ENCODE results near the gene NUFIP1. TPM values are rescaled to one million over a fixed set of nuclear protein-coding genes. Genes with fewer than 3 reads are reported as not detected.
A peak's percentile ranks its signal among the peaks of the same experiment; 100 is the strongest.

Gene NUFIP1
- total and polyA plus RNA-seq, 2 experiments from 2014 or later = 7.7 to 23.9 TPM

DNA sequence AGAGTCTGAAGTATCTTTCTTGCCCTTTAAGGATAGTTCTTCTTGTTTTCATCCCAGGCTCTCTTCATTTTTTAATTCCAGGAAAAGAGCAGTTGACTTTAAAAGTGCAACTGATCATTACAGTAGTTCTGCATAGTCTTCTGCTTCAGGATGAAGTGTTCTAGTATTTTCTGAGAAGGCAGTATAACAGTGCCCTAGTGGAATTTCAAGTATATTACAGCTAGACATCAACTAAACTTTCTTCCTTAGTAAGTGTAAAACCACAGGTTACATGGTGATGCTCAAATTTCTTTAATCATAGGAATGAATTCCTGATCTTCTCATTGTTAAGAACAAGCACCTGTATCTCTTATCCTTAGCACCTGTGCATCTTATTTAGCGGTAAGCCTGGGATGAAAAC lies 10.9 kb downstream of the NUFIP1 start:
- Mint-ChIP-seq H3K27ac (no peak overlapping the region), H3K27me3 (ENCODE audit: insufficient read depth, low read depth, poor library complexity) (peaks cover 2% of the 10 kb centered on the region), H3K4me1 (no peaks in the 10 kb centered on the region), H3K4me3 (no peak overlapping the region), H3K36me3 (ENCODE audit: low read depth) (peaks cover 36% of the 10 kb centered on the region; the same call in 2 of the 3 replicates), H3K9me3 (no peaks in the 10 kb centered on the region)
- TF ChIP-seq NANOG (IDR thresholded peaks at IDR 0.05; ENCODE audit: borderline replicate concordance) (no peak), EZH2phosphoT487 (IDR thresholded peaks at IDR 0.05; ENCODE audit: unreplicated experiment) (no peak)
- TF ChIP-seq, protein P1, sequence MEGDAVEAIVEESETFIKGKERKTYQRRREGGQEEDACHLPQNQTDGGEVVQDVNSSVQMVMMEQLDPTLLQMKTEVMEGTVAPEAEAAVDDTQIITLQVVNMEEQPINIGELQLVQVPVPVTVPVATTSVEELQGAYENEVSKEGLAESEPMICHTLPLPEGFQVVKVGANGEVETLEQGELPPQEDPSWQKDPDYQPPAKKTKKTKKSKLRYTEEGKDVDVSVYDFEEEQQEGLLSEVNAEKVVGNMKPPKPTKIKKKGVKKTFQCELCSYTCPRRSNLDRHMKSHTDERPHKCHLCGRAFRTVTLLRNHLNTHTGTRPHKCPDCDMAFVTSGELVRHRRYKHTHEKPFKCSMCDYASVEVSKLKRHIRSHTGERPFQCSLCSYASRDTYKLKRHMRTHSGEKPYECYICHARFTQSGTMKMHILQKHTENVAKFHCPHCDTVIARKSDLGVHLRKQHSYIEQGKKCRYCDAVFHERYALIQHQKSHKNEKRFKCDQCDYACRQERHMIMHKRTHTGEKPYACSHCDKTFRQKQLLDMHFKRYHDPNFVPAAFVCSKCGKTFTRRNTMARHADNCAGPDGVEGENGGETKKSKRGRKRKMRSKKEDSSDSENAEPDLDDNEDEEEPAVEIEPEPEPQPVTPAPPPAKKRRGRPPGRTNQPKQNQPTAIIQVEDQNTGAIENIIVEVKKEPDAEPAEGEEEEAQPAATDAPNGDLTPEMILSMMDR (conservative IDR thresholded peaks at IDR 0.05; ENCODE audit: low read depth in 2 of 2) = peak in 1 of 2 experiments; percentile 20; a peak in 1 of 4 replicates
- H3F3A ChIP-seq (replicated peaks; ENCODE audit: low read depth) = no peaks in the 10 kb centered on the region
- H3K4me2 ChIP-seq = no peak overlapping the region
- peaks cover 12% of the 10 kb centered on the region for H4K20me1 ChIP-seq (replicated peaks; ENCODE audit: insufficient read depth)
- DNase-seq (ENCODE audit: low spot score) = no peak
- peaks cover 17% of the 10 kb centered on the region for H3K79me2 ChIP-seq (replicated peaks; ENCODE audit: insufficient read depth)
- no peak overlapping the region for H2AFZ ChIP-seq
- H3K27me3 ChIP-seq (ENCODE audit: insufficient read depth) = no peaks in the 10 kb centered on the region
- no peaks in the 10 kb centered on the region for H3K4me1 ChIP-seq (ENCODE audit: insufficient read depth)
- H3K36me3 ChIP-seq (ENCODE audit: insufficient read depth) = peaks cover 31% of the 10 kb centered on the region
- no peak overlapping the region for H3K27ac ChIP-seq (ENCODE audit: low read depth)
- ATAC-seq = no peak
- H3K9me2 ChIP-seq (ENCODE audit: insufficient read depth) = no peaks in the 10 kb centered on the region
- H3K4me3 ChIP-seq = no peak overlapping the region

DNA sequence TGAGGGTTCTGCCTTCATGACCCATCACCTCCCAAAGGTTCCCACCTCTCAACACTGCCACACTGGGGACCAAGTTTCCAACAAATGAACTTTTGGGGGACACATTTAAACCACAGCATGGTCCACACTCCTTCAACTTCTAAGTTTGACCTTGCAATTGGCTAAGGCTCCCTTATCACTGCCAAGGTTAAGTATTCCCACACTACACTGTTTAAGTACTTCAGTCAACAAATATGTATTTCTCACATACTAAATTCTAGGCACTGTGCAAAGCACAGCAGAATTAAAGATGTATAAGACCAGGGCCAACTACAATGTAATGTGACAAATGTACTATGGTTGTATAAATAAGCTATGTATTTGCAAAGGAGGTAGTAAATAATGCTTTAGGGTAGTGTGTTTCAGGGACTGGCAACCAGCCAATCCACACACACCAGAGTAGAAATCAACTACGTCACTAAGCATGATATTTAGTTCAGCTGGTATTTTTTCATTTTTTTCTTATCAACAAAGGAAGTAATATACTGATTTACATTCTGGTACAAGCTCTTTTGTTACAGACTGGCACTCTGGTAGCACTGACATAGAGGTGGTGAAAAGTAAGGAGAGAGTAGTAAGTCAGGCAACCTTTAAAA lies 12.2 kb downstream of the NUFIP1 start:
- ATAC-seq (no peak), DNase-seq (ENCODE audit: low spot score) (no peak)
- no peaks in the 10 kb centered on the region for H3K27me3 Mint-ChIP-seq (ENCODE audit: insufficient read depth, low read depth, poor library complexity)
- peaks cover under 1% of the 10 kb centered on the region; the same call in 2 of the 3 replicates for H3K4me1 Mint-ChIP-seq
- Histone ChIP-seq H3K4me2 (no peak overlapping the region), H2AFZ (no peak overlapping the region), H3K4me3 (no peak overlapping the region), H3K79me2 (replicated peaks; ENCODE audit: insufficient read depth) (peaks cover 10% of the 10 kb centered on the region; the same call in 1 of the 2 replicates), H3F3A (replicated peaks; ENCODE audit: low read depth) (no peaks in the 10 kb centered on the region), H3K4me1 (ENCODE audit: insufficient read depth) (0 out of 2 replicates have a peak, but pooled peaks cover 2% of the 10 kb centered on the region), H3K36me3 (ENCODE audit: insufficient read depth) (peaks cover 31% of the 10 kb centered on the region), H4K20me1 (replicated peaks; ENCODE audit: insufficient read depth) (peaks cover 14% of the 10 kb centered on the region), H3K27me3 (ENCODE audit: insufficient read depth) (no peaks in the 10 kb centered on the region), H3K27ac (ENCODE audit: low read depth) (no peak overlapping the region), H3K9me2 (ENCODE audit: insufficient read depth) (no peaks in the 10 kb centered on the region)
- H3K4me3 Mint-ChIP-seq = no peak overlapping the region
- H3K36me3 Mint-ChIP-seq (ENCODE audit: low read depth) = peaks cover 36% of the 10 kb centered on the region; the same call in 2 of the 3 replicates
- no peak overlapping the region for H3K27ac Mint-ChIP-seq
- no peak for TF ChIP-seq ZNF114 (CRISPR knock-in tag; IDR thresholded peaks at IDR 0.05)
- no peak for TF ChIP-seq JUNB (IDR thresholded peaks at IDR 0.05; ENCODE audit: unreplicated experiment)
- no peak for TF ChIP-seq CREB1 (CRISPR knock-in tag; IDR thresholded peaks at IDR 0.05; ENCODE audit: low read depth)
- no peak for TF ChIP-seq POLR2AphosphoS5 (IDR thresholded peaks at IDR 0.05; ENCODE audit: low read depth)
- no peaks in the 10 kb centered on the region for H3K9me3 Mint-ChIP-seq

DNA sequence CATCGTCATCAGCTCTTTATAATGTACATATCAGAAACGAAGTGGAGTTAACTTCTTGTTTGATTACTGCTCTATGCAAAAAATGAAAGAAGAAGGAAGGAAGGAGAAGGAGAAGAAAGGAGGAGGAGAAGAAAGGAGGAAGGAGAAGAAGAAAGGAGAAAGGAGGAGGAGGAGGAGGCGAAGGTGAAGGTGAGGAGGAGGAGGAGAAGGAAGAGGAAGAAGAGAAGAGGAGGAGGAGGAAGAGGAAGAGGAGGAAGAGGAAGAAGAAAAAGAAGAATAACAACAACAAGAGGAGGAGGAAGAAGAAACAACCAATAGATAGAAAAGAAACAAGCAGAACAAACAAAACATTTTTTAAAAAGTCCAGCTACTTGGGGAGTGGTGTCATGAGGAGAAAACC lies 13.1 kb downstream of the NUFIP1 start:
- Histone ChIP-seq H3K27ac (ENCODE audit: low read depth) (no peak overlapping the region), H3K4me1 (ENCODE audit: insufficient read depth) (0 out of 2 replicates have a peak, but pooled peaks cover 4% of the 10 kb centered on the region), H4K20me1 (replicated peaks; ENCODE audit: insufficient read depth) (peaks cover 12% of the 10 kb centered on the region), H3F3A (replicated peaks; ENCODE audit: low read depth) (no peaks in the 10 kb centered on the region), H3K79me2 (replicated peaks; ENCODE audit: insufficient read depth) (peaks cover 15% of the 10 kb centered on the region; the same call in 1 of the 2 replicates), H3K9me2 (ENCODE audit: insufficient read depth) (no peaks in the 10 kb centered on the region), H3K36me3 (ENCODE audit: insufficient read depth) (peaks cover 31% of the 10 kb centered on the region), H3K4me3 (no peak overlapping the region), H2AFZ (no peak overlapping the region), H3K4me2 (no peak overlapping the region), H3K27me3 (ENCODE audit: insufficient read depth) (no peaks in the 10 kb centered on the region)
- H3K27me3 Mint-ChIP-seq (ENCODE audit: insufficient read depth, low read depth, poor library complexity) = no peaks in the 10 kb centered on the region
- no peak for ATAC-seq
- H3K27ac Mint-ChIP-seq = no peak overlapping the region
- no peaks in the 10 kb centered on the region for H3K9me3 Mint-ChIP-seq
- H3K4me3 Mint-ChIP-seq = no peak overlapping the region
- peaks cover 36% of the 10 kb centered on the region; the same call in 2 of the 3 replicates for H3K36me3 Mint-ChIP-seq (ENCODE audit: low read depth)
- peaks cover 3% of the 10 kb centered on the region for H3K4me1 Mint-ChIP-seq
- DNase-seq (ENCODE audit: low spot score) = no peak
- TF ChIP-seq STAT1 (IDR thresholded peaks at IDR 0.05; ENCODE audit: unreplicated experiment) (no peak), ETS1 (IDR thresholded peaks at IDR 0.05) (no peak), EZH2 (IDR thresholded peaks at IDR 0.05; ENCODE audit: low read depth, unreplicated experiment) (no peak), NANOG (IDR thresholded peaks at IDR 0.05; ENCODE audit: borderline replicate concordance) (no peak), CREB1 (CRISPR knock-in tag; IDR thresholded peaks at IDR 0.05; ENCODE audit: low read depth) (no peak), JUNB (IDR thresholded peaks at IDR 0.05; ENCODE audit: unreplicated experiment) (no peak)
- TF ChIP-seq, protein P2, sequence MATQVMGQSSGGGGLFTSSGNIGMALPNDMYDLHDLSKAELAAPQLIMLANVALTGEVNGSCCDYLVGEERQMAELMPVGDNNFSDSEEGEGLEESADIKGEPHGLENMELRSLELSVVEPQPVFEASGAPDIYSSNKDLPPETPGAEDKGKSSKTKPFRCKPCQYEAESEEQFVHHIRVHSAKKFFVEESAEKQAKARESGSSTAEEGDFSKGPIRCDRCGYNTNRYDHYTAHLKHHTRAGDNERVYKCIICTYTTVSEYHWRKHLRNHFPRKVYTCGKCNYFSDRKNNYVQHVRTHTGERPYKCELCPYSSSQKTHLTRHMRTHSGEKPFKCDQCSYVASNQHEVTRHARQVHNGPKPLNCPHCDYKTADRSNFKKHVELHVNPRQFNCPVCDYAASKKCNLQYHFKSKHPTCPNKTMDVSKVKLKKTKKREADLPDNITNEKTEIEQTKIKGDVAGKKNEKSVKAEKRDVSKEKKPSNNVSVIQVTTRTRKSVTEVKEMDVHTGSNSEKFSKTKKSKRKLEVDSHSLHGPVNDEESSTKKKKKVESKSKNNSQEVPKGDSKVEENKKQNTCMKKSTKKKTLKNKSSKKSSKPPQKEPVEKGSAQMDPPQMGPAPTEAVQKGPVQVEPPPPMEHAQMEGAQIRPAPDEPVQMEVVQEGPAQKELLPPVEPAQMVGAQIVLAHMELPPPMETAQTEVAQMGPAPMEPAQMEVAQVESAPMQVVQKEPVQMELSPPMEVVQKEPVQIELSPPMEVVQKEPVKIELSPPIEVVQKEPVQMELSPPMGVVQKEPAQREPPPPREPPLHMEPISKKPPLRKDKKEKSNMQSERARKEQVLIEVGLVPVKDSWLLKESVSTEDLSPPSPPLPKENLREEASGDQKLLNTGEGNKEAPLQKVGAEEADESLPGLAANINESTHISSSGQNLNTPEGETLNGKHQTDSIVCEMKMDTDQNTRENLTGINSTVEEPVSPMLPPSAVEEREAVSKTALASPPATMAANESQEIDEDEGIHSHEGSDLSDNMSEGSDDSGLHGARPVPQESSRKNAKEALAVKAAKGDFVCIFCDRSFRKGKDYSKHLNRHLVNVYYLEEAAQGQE (IDR thresholded peaks at IDR 0.05; ENCODE audit: unreplicated experiment) = no peak
